ENCODE data around the gene CLCA2. TPM values are rescaled to one million over a fixed set of nuclear protein-coding genes. Genes with fewer than 3 reads are reported as not detected.

Gene CLCA2
- polyA plus RNA-seq, 1 of the 3 experiments (the other 2 are of a cell fraction), result 0.02 TPM

DNA sequence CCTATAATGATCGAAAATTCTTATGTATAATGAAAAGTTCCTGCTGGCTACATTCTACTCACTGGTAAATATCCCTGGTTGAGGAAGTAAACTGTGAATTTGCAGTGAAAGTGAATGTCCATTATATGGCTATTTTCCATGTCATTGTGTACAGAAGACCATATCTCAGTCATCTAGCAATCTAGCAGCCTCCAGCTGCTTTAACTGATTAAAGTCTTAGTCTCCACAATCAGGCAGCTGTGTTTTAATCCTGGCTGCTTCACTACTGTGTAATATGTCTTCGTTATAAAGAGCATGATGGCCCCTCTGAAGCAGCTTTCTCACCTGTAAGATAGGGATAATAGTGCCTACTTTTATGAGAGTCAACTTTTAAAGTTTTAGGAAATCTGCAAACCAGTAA is 11.4 kb downstream of the CLCA2 start:
- Histone ChIP-seq H3K27ac (ENCODE audit: low read depth in 2 of 2, low read length in 1 of 2) (no peak overlapping the region), H3K9me3 (no peaks in the 10 kb centered on the region), H3K9me2 (no peaks in the 10 kb centered on the region), H3F3A (replicated peaks; ENCODE audit: insufficient read depth) (no peaks in the 10 kb centered on the region), H3K27me3 (ENCODE audit: insufficient read depth) (no peaks in the 10 kb centered on the region; the same call in 1 of the 2 replicates), H3K79me2 (ENCODE audit: insufficient read depth) (no peaks in the 10 kb centered on the region), H4K20me1 (ENCODE audit: insufficient read depth) (no peaks in the 10 kb centered on the region), H2AFZ (ENCODE audit: low read depth) (no peak overlapping the region), H3K36me3 (replicated peaks in 1 of 2; ENCODE audit: control insufficient read depth in 1 of 2, insufficient read depth in 2 of 2, low read length in 1 of 2) (no peaks in the 10 kb centered on the region), H3K4me1 (ENCODE audit: control insufficient read depth in 1 of 2, insufficient read depth in 2 of 2, low read depth in 1 of 2, low read length in 1 of 2) (no peaks in the 10 kb centered on the region), H3K4me3 (ENCODE audit: low read depth in 2 of 2, low read length in 1 of 2) (no peak overlapping the region), H3K9ac (no peak overlapping the region), H3K4me2 (no peak overlapping the region)
- no peak for DNase-seq
- ChIA-PET CTCF (no interaction called here), POLR2A (interaction anchor here (0.6 kb wide), 1 partner anchor 285 kb away, joined by 3 read pairs; no protein-coding TSS in a partner anchor)
- TF ChIP-seq GATA2 (CRISPR knock-in tag; IDR thresholded peaks at IDR 0.05) (no peak), TCF12 (IDR thresholded peaks at IDR 0.05) (no peak), TAF1 (IDR thresholded peaks at IDR 0.05; ENCODE audit: borderline replicate concordance, low read depth, low read length) (no peak), RCOR1 (IDR thresholded peaks at IDR 0.05; ENCODE audit: low read length) (no peak)
- TF ChIP-seq, protein P1, sequence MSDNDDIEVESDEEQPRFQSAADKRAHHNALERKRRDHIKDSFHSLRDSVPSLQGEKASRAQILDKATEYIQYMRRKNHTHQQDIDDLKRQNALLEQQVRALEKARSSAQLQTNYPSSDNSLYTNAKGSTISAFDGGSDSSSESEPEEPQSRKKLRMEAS (IDR thresholded peaks at IDR 0.05; ENCODE audit: low read depth), result no peak
- TF ChIP-seq, protein P2, sequence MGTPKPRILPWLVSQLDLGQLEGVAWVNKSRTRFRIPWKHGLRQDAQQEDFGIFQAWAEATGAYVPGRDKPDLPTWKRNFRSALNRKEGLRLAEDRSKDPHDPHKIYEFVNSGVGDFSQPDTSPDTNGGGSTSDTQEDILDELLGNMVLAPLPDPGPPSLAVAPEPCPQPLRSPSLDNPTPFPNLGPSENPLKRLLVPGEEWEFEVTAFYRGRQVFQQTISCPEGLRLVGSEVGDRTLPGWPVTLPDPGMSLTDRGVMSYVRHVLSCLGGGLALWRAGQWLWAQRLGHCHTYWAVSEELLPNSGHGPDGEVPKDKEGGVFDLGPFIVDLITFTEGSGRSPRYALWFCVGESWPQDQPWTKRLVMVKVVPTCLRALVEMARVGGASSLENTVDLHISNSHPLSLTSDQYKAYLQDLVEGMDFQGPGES (IDR thresholded peaks at IDR 0.05; ENCODE audit: low read depth, low read length), result no peak
- TF ChIP-seq, protein P3, sequence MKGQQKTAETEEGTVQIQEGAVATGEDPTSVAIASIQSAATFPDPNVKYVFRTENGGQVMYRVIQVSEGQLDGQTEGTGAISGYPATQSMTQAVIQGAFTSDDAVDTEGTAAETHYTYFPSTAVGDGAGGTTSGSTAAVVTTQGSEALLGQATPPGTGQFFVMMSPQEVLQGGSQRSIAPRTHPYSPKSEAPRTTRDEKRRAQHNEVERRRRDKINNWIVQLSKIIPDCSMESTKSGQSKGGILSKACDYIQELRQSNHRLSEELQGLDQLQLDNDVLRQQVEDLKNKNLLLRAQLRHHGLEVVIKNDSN (IDR thresholded peaks at IDR 0.05; ENCODE audit: borderline replicate concordance, low read depth), result no peak
- 4% methylated on average over 2 of the region's 2 CpGs for WGBS (ENCODE audit: low lambda C conversion rate)

DNA sequence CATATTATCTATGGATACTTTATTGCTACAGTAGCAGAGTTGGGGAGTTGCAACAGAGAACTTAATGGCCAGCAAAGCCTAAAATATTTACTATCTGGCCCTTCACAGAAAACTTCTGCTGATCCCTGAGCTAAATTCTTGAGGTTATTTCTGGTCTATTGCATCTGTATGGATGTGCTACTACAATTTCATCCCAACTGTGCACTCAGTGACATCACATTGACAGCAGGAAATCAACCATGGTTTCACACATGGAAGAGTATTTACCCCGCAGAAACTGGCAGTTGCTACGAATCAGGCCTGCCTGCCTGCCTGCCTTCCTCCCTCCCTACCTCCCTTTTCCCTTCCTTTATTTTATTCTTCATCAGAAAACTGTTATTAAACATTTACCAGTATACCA is 12.1 kb downstream of the CLCA2 start:
- Histone ChIP-seq H3K36me3 (replicated peaks in 1 of 2; ENCODE audit: control insufficient read depth in 1 of 2, insufficient read depth in 2 of 2, low read length in 1 of 2) (no peaks in the 10 kb centered on the region), H3K4me2 (no peak overlapping the region), H3K4me3 (ENCODE audit: low read depth in 2 of 2, low read length in 1 of 2) (no peak overlapping the region), H3K27ac (ENCODE audit: low read depth in 2 of 2, low read length in 1 of 2) (no peak overlapping the region), H3K27me3 (ENCODE audit: insufficient read depth) (no peaks in the 10 kb centered on the region; the same call in 1 of the 2 replicates), H3K9me2 (no peaks in the 10 kb centered on the region), H4K20me1 (ENCODE audit: insufficient read depth) (no peaks in the 10 kb centered on the region), H3K4me1 (ENCODE audit: control insufficient read depth in 1 of 2, insufficient read depth in 2 of 2, low read depth in 1 of 2, low read length in 1 of 2) (no peaks in the 10 kb centered on the region), H3K9me3 (no peaks in the 10 kb centered on the region), H3F3A (replicated peaks; ENCODE audit: insufficient read depth) (no peaks in the 10 kb centered on the region), H2AFZ (ENCODE audit: low read depth) (no peak overlapping the region), H3K79me2 (ENCODE audit: insufficient read depth) (no peaks in the 10 kb centered on the region), H3K9ac (no peak overlapping the region)
- POLR2A ChIA-PET, result no interaction called here
- 18% methylated on average over 2 of the region's 2 CpGs for WGBS (ENCODE audit: low lambda C conversion rate)
- DNase-seq, result no peak
- CTCF ChIA-PET, result no interaction called here
- TF ChIP-seq MEF2A (IDR thresholded peaks at IDR 0.05; ENCODE audit: borderline replicate concordance, low read depth), result no peak
- no peak for TF ChIP-seq GABPA (IDR thresholded peaks at IDR 0.05; ENCODE audit: low read depth)
- TF ChIP-seq, protein P4, sequence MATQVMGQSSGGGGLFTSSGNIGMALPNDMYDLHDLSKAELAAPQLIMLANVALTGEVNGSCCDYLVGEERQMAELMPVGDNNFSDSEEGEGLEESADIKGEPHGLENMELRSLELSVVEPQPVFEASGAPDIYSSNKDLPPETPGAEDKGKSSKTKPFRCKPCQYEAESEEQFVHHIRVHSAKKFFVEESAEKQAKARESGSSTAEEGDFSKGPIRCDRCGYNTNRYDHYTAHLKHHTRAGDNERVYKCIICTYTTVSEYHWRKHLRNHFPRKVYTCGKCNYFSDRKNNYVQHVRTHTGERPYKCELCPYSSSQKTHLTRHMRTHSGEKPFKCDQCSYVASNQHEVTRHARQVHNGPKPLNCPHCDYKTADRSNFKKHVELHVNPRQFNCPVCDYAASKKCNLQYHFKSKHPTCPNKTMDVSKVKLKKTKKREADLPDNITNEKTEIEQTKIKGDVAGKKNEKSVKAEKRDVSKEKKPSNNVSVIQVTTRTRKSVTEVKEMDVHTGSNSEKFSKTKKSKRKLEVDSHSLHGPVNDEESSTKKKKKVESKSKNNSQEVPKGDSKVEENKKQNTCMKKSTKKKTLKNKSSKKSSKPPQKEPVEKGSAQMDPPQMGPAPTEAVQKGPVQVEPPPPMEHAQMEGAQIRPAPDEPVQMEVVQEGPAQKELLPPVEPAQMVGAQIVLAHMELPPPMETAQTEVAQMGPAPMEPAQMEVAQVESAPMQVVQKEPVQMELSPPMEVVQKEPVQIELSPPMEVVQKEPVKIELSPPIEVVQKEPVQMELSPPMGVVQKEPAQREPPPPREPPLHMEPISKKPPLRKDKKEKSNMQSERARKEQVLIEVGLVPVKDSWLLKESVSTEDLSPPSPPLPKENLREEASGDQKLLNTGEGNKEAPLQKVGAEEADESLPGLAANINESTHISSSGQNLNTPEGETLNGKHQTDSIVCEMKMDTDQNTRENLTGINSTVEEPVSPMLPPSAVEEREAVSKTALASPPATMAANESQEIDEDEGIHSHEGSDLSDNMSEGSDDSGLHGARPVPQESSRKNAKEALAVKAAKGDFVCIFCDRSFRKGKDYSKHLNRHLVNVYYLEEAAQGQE (IDR thresholded peaks at IDR 0.05; ENCODE audit: low read depth, low read length), result no peak
- TF ChIP-seq MXI1 (IDR thresholded peaks at IDR 0.05; ENCODE audit: low read depth, low read length), result no peak
- TF ChIP-seq RXRA (IDR thresholded peaks at IDR 0.05; ENCODE audit: borderline replicate concordance, low read depth), result no peak
- TF ChIP-seq FOXM1 (IDR thresholded peaks at IDR 0.05; ENCODE audit: low read depth), result no peak
- TF ChIP-seq, protein P5, sequence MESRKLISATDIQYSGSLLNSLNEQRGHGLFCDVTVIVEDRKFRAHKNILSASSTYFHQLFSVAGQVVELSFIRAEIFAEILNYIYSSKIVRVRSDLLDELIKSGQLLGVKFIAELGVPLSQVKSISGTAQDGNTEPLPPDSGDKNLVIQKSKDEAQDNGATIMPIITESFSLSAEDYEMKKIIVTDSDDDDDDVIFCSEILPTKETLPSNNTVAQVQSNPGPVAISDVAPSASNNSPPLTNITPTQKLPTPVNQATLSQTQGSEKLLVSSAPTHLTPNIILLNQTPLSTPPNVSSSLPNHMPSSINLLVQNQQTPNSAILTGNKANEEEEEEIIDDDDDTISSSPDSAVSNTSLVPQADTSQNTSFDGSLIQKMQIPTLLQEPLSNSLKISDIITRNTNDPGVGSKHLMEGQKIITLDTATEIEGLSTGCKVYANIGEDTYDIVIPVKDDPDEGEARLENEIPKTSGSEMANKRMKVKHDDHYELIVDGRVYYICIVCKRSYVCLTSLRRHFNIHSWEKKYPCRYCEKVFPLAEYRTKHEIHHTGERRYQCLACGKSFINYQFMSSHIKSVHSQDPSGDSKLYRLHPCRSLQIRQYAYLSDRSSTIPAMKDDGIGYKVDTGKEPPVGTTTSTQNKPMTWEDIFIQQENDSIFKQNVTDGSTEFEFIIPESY (IDR thresholded peaks at IDR 0.05; ENCODE audit: borderline replicate concordance, low read depth), result no peak
- no peak for TF ChIP-seq NFIC (IDR thresholded peaks at IDR 0.05; ENCODE audit: borderline replicate concordance)
- TF ChIP-seq, protein P6, sequence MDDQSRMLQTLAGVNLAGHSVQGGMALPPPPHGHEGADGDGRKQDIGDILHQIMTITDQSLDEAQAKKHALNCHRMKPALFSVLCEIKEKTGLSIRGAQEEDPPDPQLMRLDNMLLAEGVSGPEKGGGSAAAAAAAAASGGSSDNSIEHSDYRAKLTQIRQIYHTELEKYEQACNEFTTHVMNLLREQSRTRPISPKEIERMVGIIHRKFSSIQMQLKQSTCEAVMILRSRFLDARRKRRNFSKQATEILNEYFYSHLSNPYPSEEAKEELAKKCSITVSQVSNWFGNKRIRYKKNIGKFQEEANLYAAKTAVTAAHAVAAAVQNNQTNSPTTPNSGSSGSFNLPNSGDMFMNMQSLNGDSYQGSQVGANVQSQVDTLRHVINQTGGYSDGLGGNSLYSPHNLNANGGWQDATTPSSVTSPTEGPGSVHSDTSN (IDR thresholded peaks at IDR 0.05), result no peak
- TF ChIP-seq FOXJ3 (CRISPR knock-in tag; IDR thresholded peaks at IDR 0.05), result no peak
- TF ChIP-seq SMC3 (IDR thresholded peaks at IDR 0.05; ENCODE audit: low read depth, low read length), result no peak
- no peak for TF ChIP-seq TCF12 (IDR thresholded peaks at IDR 0.05)
- TF ChIP-seq EP300 (IDR thresholded peaks at IDR 0.05; ENCODE audit: borderline replicate concordance in 1 of 2, low read depth in 1 of 2, low read length in 1 of 2), result no peak
- TF ChIP-seq GATA2 (CRISPR knock-in tag; IDR thresholded peaks at IDR 0.05), result no peak

All from SK-N-SH (cell line).